T-cell (primary cell): ENCODE measurements around the gene CYP4F8. TPM values are rescaled to one million over a fixed set of nuclear protein-coding genes. Genes with fewer than 3 reads are reported as not detected.
"Not testable (repeated sequence)": the region's sequence is repeated elsewhere in the genome, so short reads cannot be mapped to it uniquely, and the experiment has no call there.

Experiments
- ATAC-seq, 4 experiments: fragments of 200-7000 bp in 3 of 4; fragments of 150-1000 bp in 1 of 4; cut with Tn5 transposase; replicated peaks in 1 of 4; 1 replicate in 3 of 4; 2 replicates in 1 of 4; pipeline ENCODE4 v1.10.0; 2021; ENCODE audit warnings: moderate library complexity in 3 of 4, mild to moderate bottlenecking in 2 of 4, moderate number of reproducible peaks in 1 of 4
- CTCF ChIA-PET, 2 donors: fragments of 300-600 bp; sonication (Branson Sonifier 250); formaldehyde crosslinking; loops; one replicate each; lab custom pipeline; 2022; ENCODE audit warnings: antibody characterized with exemption in 2 of 2; lab: Charles Lee
- POLR2A ChIA-PET, 2 donors: fragments of 300-600 bp; sonication (Branson Sonifier 250); formaldehyde crosslinking; loops; one replicate each; lab custom pipeline; 2022; ENCODE audit warnings: antibody characterized with exemption in 2 of 2; lab: Charles Lee
- DNase-seq, 35 experiments: peaks; one replicate each; pipeline versions ENCODE4 v3.0.0 to v3.0.0-alpha.2; 2013 to 2023
- H3K27ac ChIP-seq: one replicate; pipeline ENCODE4 v1.5.1; 2013; ENCODE audit warnings: low read length
- H3K27me3 ChIP-seq, 2 experiments: replicated peaks in 1 of 2; 1 replicate in 1 of 2; 2 replicates in 1 of 2; pipeline versions ENCODE4 v1.6.1 to v1.7.0; 2013; ENCODE audit warnings: low read length in 1 of 2, mixed read lengths in 1 of 2; ENCODE audit not compliant: control insufficient read depth in 2 of 2, insufficient read depth in 2 of 2; ENCODE audit errors: extremely low read depth in 1 of 2
- H3K36me3 ChIP-seq, 2 donors: 1 replicate in 1 of 2; 2 replicates in 1 of 2; pipeline versions ENCODE4 v1.6.1 to v1.7.0; 2013; ENCODE audit warnings: low read length in 1 of 2; ENCODE audit not compliant: control insufficient read depth in 2 of 2, insufficient read depth in 1 of 2; ENCODE audit errors: extremely low read depth in 1 of 2
- H3K4me1 ChIP-seq, 2 experiments: 1 replicate in 1 of 2; 2 replicates in 1 of 2; pipeline versions ENCODE4 v1.6.1 to v1.7.0; 2013; ENCODE audit warnings: low read length in 2 of 2, mixed read lengths in 1 of 2; ENCODE audit not compliant: insufficient read depth in 2 of 2, control insufficient read depth in 1 of 2; ENCODE audit errors: extremely low read depth in 1 of 2
- H3K4me3 ChIP-seq, 2 donors: 1 replicate in 1 of 2; 2 replicates in 1 of 2; pipeline versions ENCODE4 v1.5.1 to v1.7.0; 2013; ENCODE audit warnings: mild to moderate bottlenecking in 2 of 2, low read length in 1 of 2, moderate library complexity in 1 of 2; ENCODE audit not compliant: control insufficient read depth in 1 of 2; ENCODE audit errors: extremely low read depth in 1 of 2
- H3K9me3 ChIP-seq: 2 replicates; pipeline ENCODE4 v1.7.0; 2013
- H3K27ac Mint-ChIP-seq, 2 donors: one replicate each; pipeline ENCODE4 v1.8.0; 2020 to 2021; ENCODE audit warnings: mild to moderate bottlenecking in 2 of 2, mixed read lengths in 2 of 2
- H3K27me3 Mint-ChIP-seq, 2 donors: one replicate each; pipeline ENCODE4 v1.8.0; 2021 to 2022; ENCODE audit warnings: mixed read lengths in 2 of 2
- H3K36me3 Mint-ChIP-seq: one replicate; pipeline ENCODE4 v1.8.0; 2021; ENCODE audit warnings: mixed read lengths
- H3K4me1 Mint-ChIP-seq, 3 donors: one replicate each; pipeline ENCODE4 v1.8.0; 2020 to 2022; ENCODE audit warnings: mixed read lengths in 3 of 3, mild to moderate bottlenecking in 1 of 3
- H3K4me3 Mint-ChIP-seq, 3 donors: one replicate each; pipeline ENCODE4 v1.8.0; 2020 to 2022; ENCODE audit warnings: mild to moderate bottlenecking in 3 of 3, mixed read lengths in 3 of 3, moderate library complexity in 3 of 3
- H3K9me3 Mint-ChIP-seq, 3 donors: one replicate each; pipeline ENCODE4 v1.8.0; 2020 to 2022; ENCODE audit warnings: mixed read lengths in 3 of 3
- WGBS: methylation state at CpG from one replicate; pipeline ENCODE4 v1.1.5; 2013; ENCODE audit warnings: missing lambda C conversion rate; ENCODE audit not compliant: insufficient coverage; 5-methylcytosine and 5-hydroxymethylcytosine counted together
- total RNA-seq, 35 experiments: library from RNA in 6 of 35; stranded (reverse) in 6 of 35; fragments of 120-200 nt in 1 of 35; gene quantifications; one replicate each; pipeline versions ENCODE4 v1.2.1 to v1.2.4 and lab custom pipeline; 2013 to 2026

The CYP4F8 gene
- total RNA-seq, 5 donors from 2014 or later (not counting 1 experiment from before 2014, with no cell fraction given): not detected

- 83% methylated on average over 1 of the region's 2 CpGs for WGBS
- POLR2A ChIA-PET: interaction anchor here in 1 of 2 donors (0.5 kb wide), 1 partner anchor 307 kb away, joined by 3 read pairs; no protein-coding TSS in a partner anchor
- Histone ChIP-seq H3K27me3 (peaks cover 2 to 26% of the 10 kb centered on the region in 2 experiments), H3K36me3 (no peaks in the 10 kb centered on the region), H3K27ac (no peak overlapping the region), H3K9me3 (no peaks in the 10 kb centered on the region), H3K4me1 (no peaks in the 10 kb centered on the region), H3K4me3 (no peak overlapping the region)
- CTCF ChIA-PET: no interaction called here
- H3K36me3 Mint-ChIP-seq: no peaks in the 10 kb centered on the region
- DNase-seq (no peak), ATAC-seq (no peak)
- no peak overlapping the region for H3K4me3 Mint-ChIP-seq
- no peaks in the 10 kb centered on the region for H3K4me1 Mint-ChIP-seq
- H3K9me3 Mint-ChIP-seq: no peaks in the 10 kb centered on the region
- H3K27ac Mint-ChIP-seq: no peak overlapping the region
- H3K27me3 Mint-ChIP-seq: peaks cover 27% of the 10 kb centered on the region in 2 donors
These were observed 34.5 kb downstream of the CYP4F8 start for GRCh38 chr19:15649526-15649925.

GRCh38 chr19:15650123-15650522 is 35.1 kb downstream of the CYP4F8 start:
- H3K4me3 Mint-ChIP-seq, H3K4me1 ChIP-seq, CTCF ChIA-PET, ATAC-seq, H3K27ac ChIP-seq, H3K4me3 ChIP-seq, H3K9me3 ChIP-seq, H3K27ac Mint-ChIP-seq, H3K4me1 Mint-ChIP-seq, H3K9me3 Mint-ChIP-seq, H3K36me3 Mint-ChIP-seq, H3K36me3 ChIP-seq, DNase-seq: not testable (repeated sequence)
- peaks cover 28 to 33% of the 10 kb centered on the region in 2 donors for H3K27me3 Mint-ChIP-seq
- H3K27me3 ChIP-seq: peaks cover 2 to 25% of the 10 kb centered on the region in 2 experiments
- POLR2A ChIA-PET: interaction anchor here in 1 of 2 donors (0.5 kb wide), 1 partner anchor 307 kb away, joined by 3 read pairs; no protein-coding TSS in a partner anchor

- CTCF ChIA-PET: no interaction called here
- DNase-seq (no peak), ATAC-seq (no peak)
- H3K9me3 ChIP-seq: no peaks in the 10 kb centered on the region
- H3K4me1 ChIP-seq: no peaks in the 10 kb centered on the region
- Mint-ChIP-seq H3K36me3 (no peaks in the 10 kb centered on the region), H3K27ac (no peak overlapping the region), H3K9me3 (no peaks in the 10 kb centered on the region), H3K4me3 (no peak overlapping the region), H3K27me3 (peaks cover 32% of the 10 kb centered on the region in 2 donors), H3K4me1 (no peaks in the 10 kb centered on the region)
- peaks cover 5 to 14% of the 10 kb centered on the region in 2 experiments for H3K27me3 ChIP-seq
- 40% methylated on average over 1 of the region's 3 CpGs for WGBS
- H3K4me3 ChIP-seq: no peak overlapping the region
- no peak overlapping the region for H3K27ac ChIP-seq
- no peaks in the 10 kb centered on the region for H3K36me3 ChIP-seq
- POLR2A ChIA-PET: no interaction called here
These were observed 36.8 kb downstream of the CYP4F8 start for GRCh38 chr19:15651791-15652190.

GRCh38 chr19:15652559-15653278 is 37.7 kb downstream of the CYP4F8 start:
- Histone ChIP-seq H3K27me3 (peaks cover 5 to 16% of the 10 kb centered on the region in 2 experiments), H3K36me3 (no peaks in the 10 kb centered on the region), H3K4me1 (no peaks in the 10 kb centered on the region), H3K27ac (no peak overlapping the region), H3K4me3 (no peak overlapping the region), H3K9me3 (no peaks in the 10 kb centered on the region)
- H3K4me3 Mint-ChIP-seq: no peak overlapping the region
- no peaks in the 10 kb centered on the region for H3K9me3 Mint-ChIP-seq
- ATAC-seq (no peak), DNase-seq (no peak)
- H3K27me3 Mint-ChIP-seq: peaks cover 34 to 37% of the 10 kb centered on the region in 2 donors
- no peaks in the 10 kb centered on the region for H3K36me3 Mint-ChIP-seq
- ChIA-PET POLR2A (no interaction called here), CTCF (no interaction called here)
- no peaks in the 10 kb centered on the region for H3K4me1 Mint-ChIP-seq
- H3K27ac Mint-ChIP-seq: no peak overlapping the region
- 44% methylated on average over 3 of the region's 8 CpGs for WGBS

DNA sequence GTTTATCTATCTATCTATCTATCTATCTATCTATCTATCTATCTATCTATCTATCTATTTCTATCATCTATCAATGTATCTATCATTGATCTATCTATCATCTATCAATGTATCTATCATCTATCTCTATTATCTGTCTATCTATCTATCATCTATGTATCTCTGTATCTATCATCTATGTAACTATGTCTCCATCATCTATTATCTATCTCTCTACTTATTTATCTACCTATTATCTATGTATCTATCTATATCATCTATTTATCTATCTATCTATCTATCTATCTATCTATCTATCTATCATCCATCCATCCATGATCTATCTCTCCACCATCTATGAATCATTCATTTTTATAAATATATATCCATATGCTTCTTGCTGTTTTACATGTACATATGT is 41.4 kb downstream of the CYP4F8 start:
- ChIA-PET POLR2A (interaction anchor here in 1 of 2 donors (0.6 kb wide), 1 partner anchor 126 kb away, joined by 4 read pairs; no protein-coding TSS in a partner anchor), CTCF (interaction anchor here in 1 of 2 donors (0.7 kb wide), 1 partner anchor 70 kb away, joined by 5 read pairs; no protein-coding TSS in a partner anchor)
- Mint-ChIP-seq H3K9me3 (no peaks in the 10 kb centered on the region), H3K27ac (no peak overlapping the region), H3K4me3 (no peak overlapping the region), H3K36me3 (no peaks in the 10 kb centered on the region), H3K27me3 (peaks cover 48 to 50% of the 10 kb centered on the region in 2 donors), H3K4me1 (no peaks in the 10 kb centered on the region)
- ATAC-seq: no peak
- no peak for DNase-seq
- H3K27me3 ChIP-seq: peaks cover 5 to 34% of the 10 kb centered on the region in 2 experiments
- H3K27ac ChIP-seq: no peak overlapping the region
- H3K9me3 ChIP-seq: no peaks in the 10 kb centered on the region
- H3K36me3 ChIP-seq: no peaks in the 10 kb centered on the region
- H3K4me3 ChIP-seq: no peak overlapping the region
- H3K4me1 ChIP-seq: no peaks in the 10 kb centered on the region

- Histone ChIP-seq H3K9me3 (no peaks in the 10 kb centered on the region), H3K4me1 (no peaks in the 10 kb centered on the region), H3K4me3 (no peak overlapping the region), H3K27ac (no peak overlapping the region), H3K27me3 (peaks cover 0 to 26% of the 10 kb centered on the region in 2 experiments), H3K36me3 (no peaks in the 10 kb centered on the region)
- POLR2A ChIA-PET: no interaction called here
- H3K36me3 Mint-ChIP-seq: no peaks in the 10 kb centered on the region
- 75% methylated on average over 4 of the region's 4 CpGs for WGBS
- no peak overlapping the region for H3K27ac Mint-ChIP-seq
- peaks cover 28 to 40% of the 10 kb centered on the region in 2 donors for H3K27me3 Mint-ChIP-seq
- no peak overlapping the region for H3K4me3 Mint-ChIP-seq
- ATAC-seq (no peak), DNase-seq (no peak)
- CTCF ChIA-PET: no interaction called here
- H3K4me1 Mint-ChIP-seq: no peaks in the 10 kb centered on the region
- H3K9me3 Mint-ChIP-seq: no peaks in the 10 kb centered on the region
These were observed 48.2 kb downstream of the CYP4F8 start for GRCh38 chr19:15663247-15663646.
